K562 (cell line): Measurements from ENCODE around the gene FBN3. TPM values are rescaled to one million over a fixed set of nuclear protein-coding genes. Genes with fewer than 3 reads are reported as not detected.

Experiments
- ATAC-seq: fragments of 200-7000 bp; cut with Tn5 transposase; 3 replicates; pipeline ENCODE4 v1.9.1; 2020; ENCODE audit warnings: moderate library complexity
- BruUV-seq: library from RNA; stranded (reverse); fragments of 400-500 nt; replicated peaks from 2 replicates; lab custom pipeline; 2021; lab: Mats Ljungman, UMichigan
- CTCF ChIA-PET: fragments of 300-600 bp; formaldehyde crosslinking; extraction: SDS; loops from one replicate; lab custom pipeline; 2021; ENCODE audit warnings: low intra/inter-chr PET ratio; lab: Yijun Ruan, JAX
- POLR2A ChIA-PET: fragments of 300-600, 350-650 bp; sonication (Branson Sonifier 250); formaldehyde crosslinking; extraction: SDS; loops from one replicate; lab custom pipeline; 2021; ENCODE audit warnings: antibody characterized with exemption, inconsistent platforms; lab: Yijun Ruan, JAX
- DNase-seq, 4 experiments: peaks; one replicate each; pipeline versions ENCODE4 v3.0.0 to v3.0.0-alpha.2; 2011 to 2018; ENCODE audit warnings: low spot score in 3 of 4, mixed read lengths in 3 of 4; ENCODE audit errors: extremely low read depth in 1 of 4
- FAIRE-seq: peaks from 2 replicates; lab custom pipeline; 2011; peaks lifted over from hg19 to GRCh38; lab: Jason Lieb, UNC
- H2AFZ ChIP-seq: 2 replicates; pipeline ENCODE4 v1.6.0; 2011; ENCODE audit warnings: low read depth, low read length, control low read depth, inconsistent platforms
- H3K27ac ChIP-seq: fragments of 200-600 bp; 3 replicates; pipeline ENCODE4 v1.8.0; 2011; ENCODE audit warnings: low read depth, mild to moderate bottlenecking, control low read depth, inconsistent platforms, low read length, moderate library complexity, mixed read lengths; ENCODE audit errors: extremely low read depth
- H3K27me3 ChIP-seq, 2 experiments: fragments of 300-600 bp in 1 of 2; 2 replicates in 1 of 2; 3 replicates in 1 of 2; pipeline versions ENCODE4 v1.6.0 to v1.8.0; 2011; ENCODE audit warnings: inconsistent platforms in 2 of 2, low read length in 2 of 2, mild to moderate bottlenecking in 1 of 2, mixed read lengths in 1 of 2, moderate library complexity in 1 of 2; ENCODE audit not compliant: control insufficient read depth in 2 of 2, insufficient read depth in 2 of 2
- H3K36me3 ChIP-seq: fragments of 300-600 bp; 3 replicates; pipeline ENCODE4 v1.8.0; 2011; ENCODE audit warnings: mild to moderate bottlenecking, low read length, inconsistent platforms; ENCODE audit not compliant: control insufficient read depth, insufficient read depth
- H3K4me1 ChIP-seq, 2 experiments: fragments of 200-600 bp in 1 of 2; replicated peaks in 1 of 2; 2 replicates in 1 of 2; 3 replicates in 1 of 2; pipeline versions ENCODE4 v1.5.1 to v1.8.0; 2011; ENCODE audit warnings: inconsistent platforms in 2 of 2, low read length in 2 of 2, mild to moderate bottlenecking in 1 of 2, mixed read lengths in 1 of 2, moderate library complexity in 1 of 2; ENCODE audit not compliant: control insufficient read depth in 2 of 2, insufficient read depth in 2 of 2
- H3K4me2 ChIP-seq: 2 replicates; pipeline ENCODE4 v1.6.1; 2011; ENCODE audit warnings: low read length, control low read depth, inconsistent platforms, mixed read lengths; ENCODE audit not compliant: insufficient read depth
- H3K4me3 ChIP-seq: fragments of 200-600 bp; sonication (generic), shearing (Covaris generic); 2 replicates; pipeline ENCODE4 v1.5.1; 2016; ENCODE audit warnings: control low read depth, inconsistent platforms
- H3K79me2 ChIP-seq: fragments of 200-600 bp; 3 replicates; pipeline ENCODE4 v1.8.0; 2011; ENCODE audit warnings: low read length, inconsistent platforms; ENCODE audit not compliant: control insufficient read depth, insufficient read depth
- H3K9ac ChIP-seq, 2 experiments: 2 replicates each; pipeline versions ENCODE4 v1.6.0 to v1.6.1; 2011; ENCODE audit warnings: low read depth in 2 of 2, low read length in 2 of 2, control low read depth in 1 of 2, inconsistent platforms in 1 of 2, mild to moderate bottlenecking in 1 of 2, mixed read lengths in 1 of 2; ENCODE audit not compliant: insufficient read depth in 1 of 2
- H3K9me1 ChIP-seq: one replicate; pipeline ENCODE4 v1.6.0; 2011; ENCODE audit warnings: inconsistent platforms, mild to moderate bottlenecking, low read length, moderate library complexity; ENCODE audit not compliant: control insufficient read depth, insufficient read depth
- H3K9me3 ChIP-seq: replicated peaks from 2 replicates; pipeline ENCODE4 v1.5.1; 2011; ENCODE audit warnings: low read depth, low read length, inconsistent platforms; ENCODE audit not compliant: control insufficient read depth, insufficient read depth
- H4K20me1 ChIP-seq: replicated peaks from 2 replicates; pipeline ENCODE4 v1.6.1; 2011; ENCODE audit warnings: low read length, inconsistent platforms, mixed read lengths; ENCODE audit not compliant: control insufficient read depth, insufficient read depth
- ADNP ChIP-seq: fragments of 200-800 bp; sonication (Bioruptor generic); IDR thresholded peaks from 2 replicates; pipeline ENCODE4 v1.6.1; 2016; ENCODE audit warnings: missing genetic modification characterization, missing compliant biosample characterization
- CTCF ChIP-seq, 3 experiments: IDR thresholded peaks in 2 of 3; conservative IDR thresholded peaks in 1 of 3; 2 replicates each; pipeline ENCODE4 v1.5.1; 2011 to 2012; ENCODE audit warnings: low read length in 3 of 3, mild to moderate bottlenecking in 3 of 3, control low read depth in 2 of 3, improper control_type of control experiment in 1 of 3, inconsistent platforms in 1 of 3, low read depth in 1 of 3, mixed read lengths in 1 of 3, moderate library complexity in 1 of 3; ENCODE audit not compliant: insufficient read depth in 2 of 3
- E2F6 ChIP-seq, 2 experiments: IDR thresholded peaks; 2 replicates each; pipeline ENCODE4 v1.6.1; 2011; ENCODE audit warnings: borderline replicate concordance in 1 of 2, control low read depth in 1 of 2, low read depth in 1 of 2, low read length in 1 of 2, mild to moderate bottlenecking in 1 of 2, mixed read lengths in 1 of 2, moderate library complexity in 1 of 2; ENCODE audit not compliant: insufficient read depth in 1 of 2, insufficient read length in 1 of 2, poor library complexity in 1 of 2, severe bottlenecking in 1 of 2; ENCODE audit errors: extremely low read depth in 1 of 2
- ESRRA ChIP-seq: fragments of 450-650 bp; IDR thresholded peaks from 2 replicates; pipeline ENCODE4 v1.6.1; 2014; ENCODE audit warnings: low read depth, mild to moderate bottlenecking, moderate library complexity, borderline replicate concordance
- HOMEZ ChIP-seq: fragments of 250-450 bp; sonication (Bioruptor Pico); IDR thresholded peaks from 2 replicates; pipeline ENCODE4 v1.4.0; 2020; ENCODE audit warnings: mild to moderate bottlenecking, moderate library complexity
- KHSRP ChIP-seq: fragments of 450-650 bp; IDR thresholded peaks from 2 replicates; pipeline ENCODE4 v1.6.1; 2017
- NR2C2 ChIP-seq, 2 experiments: fragments of 200-800 bp in 1 of 2; sonication (Bioruptor generic) in 1 of 2; sonication (generic) in 1 of 2; formaldehyde crosslinking in 1 of 2; IDR thresholded peaks; 2 replicates each; pipeline versions ENCODE4 v1.6.1 to v1.8.0; 2016 to 2022; ENCODE audit warnings: mild to moderate bottlenecking in 1 of 2, missing compliant biosample characterization in 1 of 2, missing genetic modification characterization in 1 of 2, missing genetic modification reagents in 1 of 2
- NRF1 ChIP-seq, 2 experiments: fragments of 450-650 bp; IDR thresholded peaks in 1 of 2; conservative IDR thresholded peaks in 1 of 2; 2 replicates each; pipeline ENCODE4 v1.6.1; 2014; ENCODE audit warnings: mild to moderate bottlenecking in 2 of 2
- POLR3A ChIP-seq: IDR thresholded peaks from 2 replicates; pipeline ENCODE4 v1.6.1; 2011; ENCODE audit warnings: borderline replicate concordance, mild to moderate bottlenecking, moderate library complexity; ENCODE audit not compliant: insufficient read length, insufficient read depth; ENCODE audit errors: extremely low read depth
- RAD21 ChIP-seq, 2 experiments: fragments of 250-450 bp in 1 of 2; fragments of 450-650 bp in 1 of 2; sonication (Bioruptor Pico) in 1 of 2; formaldehyde crosslinking in 1 of 2; IDR thresholded peaks in 1 of 2; conservative IDR thresholded peaks in 1 of 2; 2 replicates each; pipeline versions ENCODE4 v1.4.0 to v1.8.0; 2020 to 2022; ENCODE audit warnings: mild to moderate bottlenecking in 2 of 2, moderate library complexity in 1 of 2
- TFAP4 ChIP-seq: sonication (generic); formaldehyde crosslinking; IDR thresholded peaks from 2 replicates; pipeline ENCODE4 v1.8.0; 2022; ENCODE audit warnings: missing genetic modification reagents, mild to moderate bottlenecking, moderate library complexity, borderline replicate concordance
- ZNF121 ChIP-seq: sonication (generic); formaldehyde crosslinking; conservative IDR thresholded peaks from 2 replicates; pipeline ENCODE4 v1.8.0; 2022; ENCODE audit warnings: missing genetic modification reagents
- ZNF224 ChIP-seq: sonication (generic); formaldehyde crosslinking; IDR thresholded peaks from 2 replicates; pipeline ENCODE4 v1.8.0; 2022; ENCODE audit warnings: mild to moderate bottlenecking, missing genetic modification reagents
- WGBS: fragments of 100-300 bp; shearing (Covaris generic); methylation state at CpG from one replicate; pipeline ENCODE4 v1.1.6; 2016; ENCODE audit warnings: low coverage, mixed read lengths; ENCODE audit not compliant: insufficient coverage; ENCODE audit errors: missing lambda C conversion rate; 5-methylcytosine and 5-hydroxymethylcytosine counted together
- in situ Hi-C: fragments of 300-500 bp; cut with MboI; formaldehyde crosslinking; loops from 4 replicates; pipeline ENCODE4 v1.15.0; 2018; ENCODE audit warnings: inconsistent platforms, mixed read lengths
- intact Hi-C: fragments of 100-400 bp; cut with micrococcal nuclease; formaldehyde crosslinking; loops from 2 replicates; pipeline ENCODE4 v1.14.2; 2022
- polyA plus RNA-seq, 8 experiments: library from polyadenylated mRNA; depleted of rRNA in 4 of 8; stranded (reverse) in 5 of 8; unstranded in 3 of 8; fragments of >200 nt; fragmentation: Nextera tagmentation in 2 of 8; fragmentation: Illumina TruSeq in 1 of 8; extraction: Ambion mirVana in 2 of 8; extraction: Trizol in 1 of 8; gene quantifications; 2 replicates each; pipeline versions ENCODE4 v1.2.1 to v1.2.3, GENCODE V29; 2011 to 2014; ENCODE audit warnings: inconsistent platforms in 1 of 8, missing spikeins in 1 of 8
- total RNA-seq, 7 experiments: library from RNA; depleted of rRNA in 6 of 7; stranded (reverse); fragments of >200 nt in 6 of 7; fragmentation: Illumina TruSeq in 2 of 7; extraction: Trizol in 2 of 7; gene quantifications; 2 replicates each; pipeline versions ENCODE4 v1.2.1 to v1.2.3, GENCODE V29; 2011 to 2021; ENCODE audit warnings: low replicate concordance in 1 of 7

The FBN3 gene
- total and polyA plus RNA-seq, 9 of the 15 experiments (the other 6 are each of a cell fraction or from before 2014, with no cell fraction given) = under 0.01 to 0.29 (median 0.01) TPM; not detected in 4

GRCh38 chr19:8045872-8046568, 103.4 kb downstream of the FBN3 start:
- POLR2A ChIA-PET = interaction anchor here (0.7 to 2.6 kb wide), 4 partner anchors 10 to 14 kb away, joined by 3 to 10 read pairs (median 4); no protein-coding TSS in a partner anchor
- 14% methylated on average over 9 of the region's 10 CpGs for WGBS
- in situ Hi-C loops = no loop called here
- Histone ChIP-seq H3K9me1 (no peaks in the 10 kb centered on the region), H3K4me3 (no peak overlapping the region), H3K27ac (no peak overlapping the region), H3K27me3 (no peaks in the 10 kb centered on the region), H3K4me2 (peak overlapping the region; percentile 35; the same call in 1 of the 2 replicates), H3K9ac (peak overlapping the region in 1 of 2 experiments; percentile 84; a peak in 1 of 4 replicates), H3K36me3 (no peaks in the 10 kb centered on the region), H3K79me2 (no peaks in the 10 kb centered on the region), H3K4me1 (peaks cover 13 to 37% of the 10 kb centered on the region in 2 experiments), H2AFZ (peak overlapping the region; percentile 20), H3K9me3 (no peaks in the 10 kb centered on the region), H4K20me1 (no peaks in the 10 kb centered on the region)
- BruUV-seq = no TSS peak
- CTCF ChIA-PET = no interaction called here
- ATAC-seq (no peak), FAIRE-seq (peak; percentile 63), DNase-seq (peak in 1 of 4 experiments; percentile 58)
- intact Hi-C loops = no loop called here
- peak; percentile 36; the same call in 1 of the 2 replicates for TF ChIP-seq TFAP4 (CRISPR knock-in tag)
- TF ChIP-seq HOMEZ (CRISPR knock-in tag) = no peak
- no peak for TF ChIP-seq NR2C2 (CRISPR knock-in tag; IDR thresholded peaks at IDR 0.05)
- TF ChIP-seq NR2C2 (tag; IDR thresholded peaks at IDR 0.05) = no peak
- no peak for TF ChIP-seq KHSRP
- TF ChIP-seq RAD21 (CRISPR knock-in tag; conservative IDR thresholded peaks at IDR 0.05 in 1 of 2, IDR thresholded peaks at IDR 0.05 in 1 of 2) = peak in 1 of 2 experiments; percentile 13; a peak in 1 of 4 replicates
- TF ChIP-seq ESRRA = peak; percentile 70
- peak; percentile 64; the same call in 1 of the 2 replicates for TF ChIP-seq ADNP (tag)
- no peak for TF ChIP-seq ZNF224
- peak; percentile 39 for TF ChIP-seq POLR3A
- TF ChIP-seq NRF1 (conservative IDR thresholded peaks at IDR 0.05 in 1 of 2, IDR thresholded peaks at IDR 0.05 in 1 of 2) = 0 out of 4 replicates have a peak, but pooled peaks of 1 of the 2 experiments have one; percentile 13
- peak in 1 of 2 experiments; percentile 11 for TF ChIP-seq E2F6 (IDR thresholded peaks at IDR 0.05; ENCODE audit: borderline replicate concordance in 1 of 2, extremely low read depth in 1 of 2, insufficient read depth in 1 of 2, insufficient read length in 1 of 2, low read depth in 1 of 2, low read length in 1 of 2, poor library complexity in 1 of 2, severe bottlenecking in 1 of 2)
- 0 out of 6 replicates have a peak, but pooled peaks of 1 of the 3 experiments have one; percentile 11 for TF ChIP-seq CTCF (IDR thresholded peaks at IDR 0.05 in 2 of 3, conservative IDR thresholded peaks at IDR 0.05 in 1 of 3; ENCODE audit: insufficient read depth in 2 of 3, low read depth in 1 of 3, low read length in 3 of 3)
- peak; percentile 63; the same call in 1 of the 2 replicates for TF ChIP-seq ZNF121 (CRISPR knock-in tag)
